Measurements from ENCODE around the gene GCFC2.
"Not testable (repeated sequence)": the region's sequence is repeated elsewhere in the genome, so short reads cannot be mapped to it uniquely, and the experiment has no call there.

- TF ChIP-seq, protein P1, sequence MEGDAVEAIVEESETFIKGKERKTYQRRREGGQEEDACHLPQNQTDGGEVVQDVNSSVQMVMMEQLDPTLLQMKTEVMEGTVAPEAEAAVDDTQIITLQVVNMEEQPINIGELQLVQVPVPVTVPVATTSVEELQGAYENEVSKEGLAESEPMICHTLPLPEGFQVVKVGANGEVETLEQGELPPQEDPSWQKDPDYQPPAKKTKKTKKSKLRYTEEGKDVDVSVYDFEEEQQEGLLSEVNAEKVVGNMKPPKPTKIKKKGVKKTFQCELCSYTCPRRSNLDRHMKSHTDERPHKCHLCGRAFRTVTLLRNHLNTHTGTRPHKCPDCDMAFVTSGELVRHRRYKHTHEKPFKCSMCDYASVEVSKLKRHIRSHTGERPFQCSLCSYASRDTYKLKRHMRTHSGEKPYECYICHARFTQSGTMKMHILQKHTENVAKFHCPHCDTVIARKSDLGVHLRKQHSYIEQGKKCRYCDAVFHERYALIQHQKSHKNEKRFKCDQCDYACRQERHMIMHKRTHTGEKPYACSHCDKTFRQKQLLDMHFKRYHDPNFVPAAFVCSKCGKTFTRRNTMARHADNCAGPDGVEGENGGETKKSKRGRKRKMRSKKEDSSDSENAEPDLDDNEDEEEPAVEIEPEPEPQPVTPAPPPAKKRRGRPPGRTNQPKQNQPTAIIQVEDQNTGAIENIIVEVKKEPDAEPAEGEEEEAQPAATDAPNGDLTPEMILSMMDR (IDR thresholded peaks at IDR 0.05; ENCODE audit: low read depth, low read length) = not testable (repeated sequence)
- TF ChIP-seq EZH2phosphoT487 (IDR thresholded peaks at IDR 0.05; ENCODE audit: low read depth) = not testable (repeated sequence)
These were observed 875 bp upstream of the GCFC2 start for GRCh38 chr2:75711590-75711989.

Measured in OCI-LY3 (cell line).